ENCODE data around the gene TMEM242.
"Not testable (repeated sequence)": the region's sequence is repeated elsewhere in the genome, so short reads cannot be mapped to it uniquely, and the experiment has no call there.

The TMEM242 gene

DNA sequence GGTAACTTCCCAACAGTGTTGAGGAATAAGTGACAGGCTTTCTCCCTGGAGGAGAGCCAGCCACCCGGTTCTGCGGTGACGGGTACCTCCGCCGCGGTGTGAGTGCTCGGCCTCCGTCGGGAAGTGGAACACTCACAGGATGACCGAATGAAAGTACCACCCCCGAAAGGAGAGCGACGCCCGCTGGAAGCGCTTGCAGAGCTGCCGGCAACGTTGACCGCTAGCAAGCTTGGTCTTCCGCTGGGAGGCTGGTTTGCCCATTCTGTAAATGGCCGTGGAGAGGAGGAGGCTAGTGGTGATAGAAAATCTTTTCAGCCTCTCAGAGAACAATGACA is 614 bp upstream of the TMEM242 start:
- peak; percentile 8 for DNase-seq (ENCODE audit: low read depth)

DNA sequence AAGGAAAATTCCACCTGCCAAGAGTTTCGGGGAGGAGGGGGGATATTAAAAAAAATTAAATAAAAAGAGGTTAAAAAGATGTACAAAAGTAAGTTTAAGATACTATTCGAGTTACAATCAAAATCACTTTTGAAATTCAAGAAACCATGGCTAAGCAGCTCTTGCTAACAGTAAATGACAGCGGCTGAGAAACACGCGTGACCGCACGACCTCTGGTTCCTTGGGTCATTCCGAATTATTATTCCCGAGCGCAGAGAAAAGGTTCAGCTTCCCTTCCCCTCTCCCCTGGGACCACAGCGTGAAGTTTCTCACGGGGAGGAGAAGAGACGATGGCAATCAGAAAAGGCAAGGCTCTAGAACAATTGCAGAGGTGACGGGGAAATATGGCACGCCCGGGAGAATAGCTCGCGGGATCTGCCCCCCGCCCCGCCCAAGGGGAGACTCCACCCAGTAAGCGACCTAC is 496 bp downstream of the TMEM242 start:
- peak; percentile 53 for DNase-seq (ENCODE audit: low read depth)

DNA sequence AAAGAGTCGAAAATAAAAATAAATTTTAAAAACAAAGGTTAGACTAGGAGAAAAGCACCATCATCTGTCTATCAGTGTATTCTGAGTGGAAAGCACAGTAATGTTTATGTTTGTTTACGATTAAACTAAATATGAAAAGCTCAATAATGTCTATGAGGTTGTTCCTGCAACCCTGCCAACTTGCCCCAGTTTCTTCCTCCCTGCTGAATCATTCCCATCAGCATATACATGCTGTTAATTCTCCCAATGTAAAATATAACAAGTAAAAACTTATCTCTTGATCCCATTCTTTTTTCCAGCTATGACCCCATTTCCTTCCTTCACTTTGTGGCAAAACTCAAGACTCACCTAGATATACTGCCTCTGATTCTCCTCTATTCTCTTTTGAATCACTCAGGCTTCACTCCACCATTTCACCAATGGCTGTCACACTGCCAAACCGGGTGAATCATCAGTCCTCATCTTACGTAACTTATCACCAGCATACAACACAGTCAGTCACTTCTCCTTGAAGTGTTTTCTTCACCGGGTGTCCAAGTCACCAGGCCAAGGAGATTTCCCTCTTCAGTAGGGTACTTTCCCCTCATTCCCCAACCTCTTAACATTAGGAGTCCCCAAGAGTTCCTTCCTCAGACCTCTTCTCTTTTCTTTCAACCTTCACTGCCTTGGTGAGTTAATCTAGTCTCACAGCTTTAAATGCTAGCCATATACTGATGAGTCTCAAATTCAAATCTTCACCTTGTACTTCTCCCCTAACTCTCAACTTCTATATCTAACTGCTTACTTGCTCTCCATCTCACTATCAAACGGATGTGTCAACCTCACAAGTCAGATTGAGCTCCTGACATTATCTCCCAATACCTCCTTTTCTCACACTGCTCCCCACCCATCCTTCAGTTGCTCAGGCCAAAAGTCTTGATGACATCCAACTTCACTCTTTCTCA is 6.2 kb downstream of the TMEM242 start:
- no peak for DNase-seq (ENCODE audit: low read depth)

DNA sequence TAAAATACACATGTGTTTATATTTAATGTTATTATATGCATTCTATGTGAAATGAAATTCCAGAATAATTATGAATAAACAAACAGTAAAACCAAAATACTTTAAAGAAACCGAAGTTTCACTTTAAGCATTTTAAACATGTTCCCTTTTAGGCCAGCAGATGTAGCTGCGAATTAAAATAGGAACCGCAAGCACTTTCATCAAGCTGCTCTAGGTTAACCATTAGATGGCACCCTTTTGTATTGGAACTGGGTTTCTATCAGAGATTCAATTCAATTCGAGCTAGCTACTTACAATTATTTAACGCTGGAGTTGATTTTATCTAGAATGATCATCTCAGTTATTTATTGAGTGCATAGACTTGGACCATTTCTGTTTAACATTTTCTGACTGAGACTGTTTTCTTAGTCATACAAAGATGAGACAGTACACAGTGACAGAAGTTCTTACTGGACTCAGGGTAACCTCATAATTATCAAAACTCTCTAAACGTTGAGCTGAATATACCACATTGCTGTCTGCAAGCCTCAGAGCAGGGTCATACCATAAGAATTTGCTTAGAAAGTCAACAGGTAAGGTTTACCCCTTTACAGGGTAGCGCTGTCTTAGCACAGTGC is 8.5 kb downstream of the TMEM242 start:
- DNase-seq (ENCODE audit: low read depth): peak; percentile 6

DNA sequence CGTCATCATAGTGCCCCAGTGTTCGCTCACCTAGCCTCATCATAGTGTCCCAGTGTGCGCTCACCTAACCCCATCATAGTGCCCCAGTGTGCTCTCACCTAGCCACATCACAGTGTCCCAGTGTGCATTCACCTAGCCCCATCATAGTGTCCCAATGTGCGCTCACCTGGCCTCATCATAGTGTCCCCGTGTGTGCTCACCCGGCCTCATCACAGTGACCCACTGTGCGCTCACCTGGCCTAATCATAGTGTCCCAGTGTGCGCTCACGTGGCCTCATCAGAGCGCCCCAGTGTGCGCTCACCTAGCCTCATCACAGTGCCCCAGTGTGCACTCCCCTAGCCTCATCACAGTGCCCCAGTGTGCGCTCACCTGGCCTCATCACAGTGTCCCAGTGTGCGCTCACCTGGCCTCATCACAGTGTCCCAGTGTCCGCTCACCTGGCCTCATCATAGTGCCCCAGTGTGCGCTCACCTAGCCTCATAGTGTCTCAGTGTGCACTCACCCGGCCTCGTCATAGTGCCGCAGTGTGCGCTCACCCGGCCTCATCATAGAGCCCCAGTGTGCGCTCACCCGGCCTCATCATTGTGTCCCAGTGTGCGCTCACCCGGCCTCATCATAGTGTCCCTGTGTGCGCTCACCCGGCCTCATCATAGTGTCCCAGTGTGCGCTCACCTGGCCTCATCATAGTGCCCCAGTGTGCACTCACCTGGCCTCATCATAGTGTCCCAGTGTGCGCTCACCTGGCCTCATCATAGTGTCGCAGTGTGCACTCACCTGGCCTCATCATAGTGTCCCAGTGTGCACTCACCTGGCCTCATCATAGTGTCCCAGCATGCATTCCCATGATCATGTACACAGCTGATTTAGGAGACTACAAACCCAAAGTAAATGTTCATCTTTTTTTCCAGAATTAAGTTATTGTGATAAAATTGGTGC is 9.5 kb downstream of the TMEM242 start:
- DNase-seq (ENCODE audit: low read depth): no peak

DNA sequence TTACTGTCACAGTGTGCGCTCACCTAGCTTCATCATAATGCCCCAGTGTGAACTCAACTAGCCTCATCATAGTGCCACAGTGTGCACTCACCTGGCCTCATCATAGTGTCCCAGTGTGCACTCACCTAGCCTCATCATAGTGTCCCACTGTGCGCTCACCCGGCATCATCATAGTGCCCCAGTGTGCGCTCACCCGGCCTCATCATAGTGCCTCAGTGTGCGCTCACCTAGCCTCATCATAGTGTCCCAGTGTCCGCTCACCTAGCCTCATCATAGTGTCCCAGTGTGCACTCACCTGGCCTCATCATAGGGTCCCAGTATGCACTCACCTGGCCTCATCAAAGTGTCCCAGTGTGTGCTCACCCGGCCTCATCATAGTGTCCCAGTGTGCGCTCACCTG is 10.6 kb downstream of the TMEM242 start:
- no peak for DNase-seq (ENCODE audit: low read depth)

DNA sequence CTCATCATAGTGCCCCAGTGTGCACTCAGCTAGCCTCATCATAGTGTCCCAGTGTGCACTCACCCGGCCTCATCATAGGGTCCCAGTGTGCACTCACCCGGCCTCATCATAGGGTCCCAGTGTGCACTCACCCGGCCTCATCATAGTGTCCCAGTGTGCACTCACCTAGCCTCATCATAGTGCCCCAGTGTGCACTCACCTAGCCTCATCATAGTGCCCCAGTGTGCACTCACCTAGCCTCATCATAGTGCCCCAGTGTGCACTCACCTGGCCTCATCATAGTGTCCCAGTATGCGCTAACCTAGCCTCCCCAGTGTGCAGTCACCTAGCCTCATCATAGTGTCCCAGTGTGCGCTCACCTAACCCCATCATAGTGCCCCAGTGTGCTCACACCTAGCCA is 12.6 kb downstream of the TMEM242 start:
- DNase-seq (ENCODE audit: low read depth): not testable (repeated sequence)

DNA sequence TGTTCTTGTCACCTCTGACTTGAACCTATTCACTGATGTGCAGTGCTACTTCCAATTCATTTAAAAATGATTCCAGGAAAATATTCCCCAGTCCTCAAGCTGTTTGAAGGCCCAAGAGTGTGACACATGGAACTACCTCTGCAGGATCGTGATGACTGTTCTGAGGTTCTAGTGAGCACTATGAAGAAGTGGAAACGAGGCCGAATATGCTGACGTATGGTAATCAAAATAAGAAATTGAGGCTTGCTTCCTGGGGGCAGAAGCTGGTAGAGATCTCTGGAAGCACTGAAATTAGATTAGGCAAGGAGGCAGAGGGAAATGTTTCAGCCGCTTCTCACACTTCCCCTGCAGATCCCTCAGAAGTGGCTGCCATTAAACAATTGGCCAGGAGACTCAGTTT is 15.7 kb downstream of the TMEM242 start:
- no peak for DNase-seq (ENCODE audit: low read depth)

DNA sequence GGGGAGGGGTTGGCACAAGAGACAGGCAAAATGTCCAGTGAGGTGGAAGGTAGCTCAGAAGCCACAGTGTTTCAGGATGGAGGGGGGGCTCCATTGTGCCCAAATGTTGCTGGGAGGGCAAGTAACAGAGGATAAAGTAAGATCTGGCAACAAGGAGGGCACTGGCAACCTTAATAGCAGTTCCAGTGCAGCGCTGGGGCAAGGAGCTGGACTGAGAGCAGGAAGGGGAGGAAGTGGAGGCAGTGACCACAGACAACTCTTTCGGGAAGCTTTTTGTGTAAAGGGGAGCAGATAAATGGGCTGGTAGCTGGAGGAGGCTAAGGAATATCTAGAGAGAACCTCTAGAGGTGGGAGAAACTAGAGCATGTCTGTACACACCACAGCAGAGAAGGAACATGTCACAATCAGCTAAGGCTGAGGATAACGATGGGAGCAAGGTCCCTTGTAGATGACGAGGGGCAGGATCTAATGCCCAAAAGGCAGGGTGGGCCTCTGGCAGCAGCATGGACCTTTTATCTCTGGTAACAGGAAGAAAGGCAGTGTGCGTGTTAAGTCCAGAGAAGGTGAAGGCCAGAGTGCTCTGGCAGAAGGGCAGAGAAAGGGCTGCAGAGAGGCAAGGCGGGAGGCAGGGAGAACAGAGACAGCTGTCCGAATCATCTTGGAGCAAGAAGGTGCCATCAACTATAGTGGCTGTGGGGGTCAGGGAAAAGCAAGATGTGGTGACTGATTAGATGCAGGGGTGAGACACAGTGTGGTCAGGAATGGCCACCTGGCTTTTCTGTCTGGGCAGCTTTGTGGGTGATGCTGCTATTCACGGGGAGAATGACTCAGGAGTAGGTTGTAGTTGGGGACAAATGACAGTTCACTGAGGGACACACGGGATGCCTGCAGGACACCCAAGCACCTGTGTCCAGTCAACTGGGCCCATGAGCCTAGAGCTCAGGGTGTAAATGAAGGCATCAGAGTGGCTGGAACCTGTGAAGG is 17.4 kb downstream of the TMEM242 start:
- DNase-seq (ENCODE audit: low read depth): no peak

DNA sequence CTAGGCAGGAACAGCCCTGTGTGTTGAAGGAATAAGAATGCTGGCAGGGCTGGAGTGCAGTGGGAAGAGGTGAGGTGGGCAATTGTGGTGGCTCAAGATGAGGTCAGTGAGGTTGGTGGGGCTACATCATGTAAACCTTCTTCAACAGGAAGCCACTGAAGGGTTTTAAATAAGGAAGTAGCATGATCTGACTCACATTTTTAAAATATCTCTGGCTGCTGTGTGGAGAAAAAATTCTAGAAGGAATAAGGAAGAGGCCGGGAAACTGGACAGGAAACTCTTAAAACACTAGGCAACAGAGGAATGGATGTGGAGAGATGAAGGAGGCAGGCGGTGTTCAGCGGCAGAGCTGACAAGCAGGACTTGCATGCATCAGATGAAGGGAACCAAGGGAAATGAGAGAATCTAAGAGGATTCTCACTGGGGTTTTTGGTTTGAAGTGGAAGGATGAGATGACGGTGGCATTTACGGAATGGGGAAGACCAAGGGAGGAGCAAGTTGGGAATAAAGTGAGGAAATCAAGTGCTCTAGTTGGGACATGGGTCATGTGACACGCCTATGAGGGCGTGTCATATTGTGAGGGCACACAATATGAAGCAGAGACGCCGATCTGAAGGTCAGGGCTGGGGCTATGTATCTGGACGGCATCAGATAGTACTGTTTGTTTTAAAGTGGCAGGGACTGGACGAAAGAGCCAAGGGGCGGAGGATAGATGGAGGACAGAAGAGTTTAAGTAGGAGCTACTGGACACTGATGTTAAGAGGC is 18.2 kb downstream of the TMEM242 start:
- no peak for DNase-seq (ENCODE audit: low read depth)

DNA sequence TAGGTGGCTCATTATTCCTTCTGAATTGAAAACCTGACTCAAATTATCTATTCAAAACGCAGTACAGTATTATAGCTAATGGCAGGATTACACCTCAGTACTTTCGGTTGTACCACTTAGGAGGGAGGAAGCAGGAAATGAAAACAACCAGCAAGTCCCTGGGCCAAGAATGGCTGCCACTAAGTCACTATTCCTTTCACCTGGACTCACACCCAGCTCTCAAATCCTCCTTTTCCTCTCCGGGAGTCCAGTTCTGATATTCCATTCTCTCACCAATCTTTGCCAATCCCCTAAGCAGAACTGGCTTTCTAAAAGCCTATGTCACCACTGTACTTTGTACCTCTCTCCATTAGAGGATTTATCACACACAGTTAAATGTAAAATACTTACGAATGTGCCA is 20.6 kb downstream of the TMEM242 start:
- DNase-seq (ENCODE audit: low read depth): no peak

DNA sequence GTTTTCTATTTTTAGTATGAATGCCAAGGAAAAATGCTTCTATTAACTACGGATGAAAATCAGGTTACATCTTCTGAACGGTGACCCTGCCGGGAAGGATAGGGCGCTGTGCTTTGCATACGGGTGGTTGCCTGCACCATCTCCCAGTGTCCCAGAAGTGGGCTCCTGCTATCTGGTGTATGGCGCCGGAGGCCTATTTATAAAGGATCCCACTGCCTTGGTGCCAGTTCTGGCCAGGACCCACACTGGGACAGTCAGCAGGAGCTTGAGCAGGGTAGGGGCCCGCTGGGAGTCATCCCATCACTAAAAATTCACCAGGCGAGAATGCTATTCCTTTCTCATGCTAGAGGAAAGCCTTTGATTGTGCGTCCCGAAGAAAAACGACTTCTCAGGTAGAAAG is 22.9 kb downstream of the TMEM242 start:
- no peak for DNase-seq (ENCODE audit: low read depth)

DNA sequence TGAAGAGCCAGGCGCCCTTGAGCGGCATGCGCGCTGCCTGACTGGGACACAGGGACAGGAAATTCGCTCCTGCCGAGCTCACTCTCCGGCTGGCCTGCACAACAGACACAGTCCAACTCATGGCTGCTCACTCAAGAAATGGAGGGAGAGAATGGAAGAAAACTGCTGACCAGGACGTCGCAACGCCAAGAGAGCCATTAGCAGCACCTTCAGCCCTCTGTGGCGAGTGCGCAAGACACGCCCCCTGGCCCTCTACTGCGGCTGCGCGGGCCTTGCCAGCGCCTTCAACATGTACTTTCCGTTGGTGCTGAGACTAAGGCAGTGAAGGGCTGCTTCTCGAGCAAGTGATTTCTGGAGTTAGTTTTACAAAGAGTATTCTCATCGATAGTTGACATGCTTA is 23.3 kb downstream of the TMEM242 start:
- DNase-seq (ENCODE audit: low read depth): no peak

DNA sequence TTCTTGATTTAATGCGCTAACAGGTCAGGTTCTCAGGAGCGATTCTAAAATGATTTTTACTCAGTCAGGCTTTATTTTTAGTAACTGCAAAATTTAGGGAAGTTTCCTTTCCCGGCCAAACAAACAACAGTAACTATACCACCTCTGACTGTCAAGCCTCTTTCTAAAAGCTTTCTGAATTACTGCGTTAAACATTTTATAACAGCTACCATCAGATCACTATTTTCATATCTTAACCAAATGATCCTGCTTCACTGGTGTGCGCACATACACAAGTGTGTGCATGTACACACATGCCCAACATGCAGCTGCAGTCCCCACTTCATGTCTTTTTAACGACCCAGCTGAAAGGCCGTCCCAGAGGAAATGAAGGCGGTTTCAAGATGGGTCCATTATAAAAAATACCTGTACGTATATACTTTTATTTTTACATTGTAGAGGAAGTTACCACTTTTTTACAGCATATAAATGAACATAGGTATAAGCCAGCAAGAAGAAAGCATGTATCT is 25.0 kb downstream of the TMEM242 start:
- DNase-seq (ENCODE audit: low read depth): no peak

DNA sequence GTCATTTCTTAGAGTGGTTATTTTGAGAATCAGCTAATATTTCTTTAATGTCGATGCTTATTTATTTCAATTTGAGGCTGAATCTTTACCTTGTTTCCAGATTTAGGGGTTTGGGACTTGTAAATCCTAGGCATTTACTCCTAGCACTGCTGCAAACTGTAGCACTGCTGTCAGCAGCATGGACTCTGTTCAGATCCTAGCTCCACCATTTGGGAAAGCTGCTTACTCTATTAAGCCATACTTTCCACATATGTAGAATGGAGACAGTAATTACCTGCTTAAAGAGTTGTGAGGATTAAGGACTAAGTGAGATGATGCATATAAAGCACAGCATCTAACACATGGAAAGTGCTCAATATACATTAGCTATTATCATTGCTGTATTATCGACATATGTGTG is 28.7 kb downstream of the TMEM242 start:
- DNase-seq (ENCODE audit: low read depth): no peak

DNA sequence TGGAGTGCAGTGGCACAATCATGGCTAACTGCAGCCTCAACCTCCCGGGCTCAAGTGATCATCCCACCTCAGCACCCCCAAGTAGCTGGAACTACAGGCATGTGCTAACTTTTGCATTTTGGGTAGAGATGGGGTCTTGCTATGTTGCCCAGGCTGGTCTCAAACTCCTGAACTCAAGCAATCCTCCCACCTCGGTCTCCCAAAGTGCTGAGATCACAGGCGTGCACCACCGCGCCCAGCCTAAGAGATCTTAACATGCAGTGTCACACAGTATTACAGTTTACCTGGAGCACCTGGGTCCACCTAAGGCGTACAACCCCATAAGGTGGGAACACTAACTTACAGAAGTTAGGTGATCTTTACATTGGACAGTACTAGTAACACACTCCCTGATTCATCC is 29.5 kb downstream of the TMEM242 start:
- DNase-seq (ENCODE audit: low read depth): no peak

DNA sequence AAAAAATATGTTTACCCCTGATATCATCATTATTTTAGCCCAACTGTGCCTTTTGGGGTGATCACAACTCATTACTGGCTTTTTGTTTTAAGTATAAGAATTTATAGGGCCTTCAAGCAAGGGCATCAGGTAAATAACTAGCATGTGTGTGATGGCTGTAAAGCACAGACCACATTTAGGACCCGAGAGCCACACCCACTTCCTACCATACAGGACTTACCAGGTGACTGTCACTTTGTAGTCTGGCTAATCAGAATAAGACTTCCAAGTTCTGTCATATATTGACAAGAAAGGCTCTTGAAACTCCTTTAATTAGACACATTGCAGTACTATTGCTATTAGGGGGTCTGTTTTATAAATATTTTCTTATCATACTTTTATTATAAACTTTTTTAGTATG is 31.1 kb downstream of the TMEM242 start:
- DNase-seq (ENCODE audit: low read depth): no peak

DNA sequence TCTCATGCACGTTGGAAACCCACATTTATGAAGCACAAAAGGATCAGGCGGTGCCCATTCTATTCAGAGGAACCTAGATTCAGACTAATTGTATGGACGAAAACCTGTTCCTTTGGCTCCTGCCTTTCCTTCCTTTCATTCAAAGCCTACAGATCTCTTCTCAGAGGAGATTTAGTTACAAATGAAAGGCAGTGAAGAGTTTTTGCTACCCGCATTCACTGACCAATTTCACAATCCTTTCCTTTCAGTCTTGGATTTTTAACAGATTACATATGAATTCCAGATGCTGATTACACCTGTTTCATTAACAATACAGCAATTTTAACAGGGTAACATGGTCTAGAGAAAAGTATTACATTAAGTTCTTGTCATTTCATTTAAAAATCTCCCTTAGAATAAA is 32.0 kb downstream of the TMEM242 start:
- DNase-seq (ENCODE audit: low read depth): no peak

DNA sequence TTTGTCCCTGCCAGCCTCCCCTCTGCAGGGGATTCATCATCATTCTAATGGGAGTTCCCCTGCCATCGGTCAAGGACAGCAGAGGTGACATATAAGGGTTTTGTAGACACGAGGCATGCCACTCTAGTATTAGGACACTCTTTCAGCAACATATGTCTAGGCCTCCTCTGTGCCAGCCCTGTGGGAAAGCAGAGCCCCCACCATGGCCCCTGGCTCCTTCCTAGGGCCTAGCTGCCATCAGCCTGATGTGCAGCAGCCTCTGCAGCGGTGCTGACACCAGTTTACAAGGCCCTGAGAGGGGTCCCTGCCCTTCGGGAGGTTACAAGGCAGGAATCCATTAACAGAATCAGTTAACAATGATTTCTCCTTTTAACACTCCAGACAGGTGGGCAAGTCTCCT is 32.5 kb downstream of the TMEM242 start:
- no peak for DNase-seq (ENCODE audit: low read depth)

DNA sequence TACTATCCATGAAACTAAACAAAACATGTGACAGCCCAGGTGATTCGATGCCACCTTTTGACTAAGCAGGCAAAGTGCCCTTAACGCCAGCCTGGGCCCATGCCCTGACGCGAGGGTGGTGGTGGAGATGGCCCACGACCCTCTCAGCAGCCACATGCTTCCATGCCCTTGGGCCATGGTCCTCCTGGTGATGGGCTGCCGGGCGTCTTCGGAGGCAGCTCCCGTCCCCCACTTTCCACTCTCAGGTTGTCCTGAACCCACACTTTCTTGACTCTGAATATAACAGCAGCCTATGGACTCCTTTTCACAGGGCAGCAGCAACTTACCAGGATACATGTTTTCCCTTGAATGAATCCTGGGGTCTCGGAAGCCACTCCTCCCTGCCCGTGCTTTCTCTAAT is 33.6 kb downstream of the TMEM242 start:
- DNase-seq (ENCODE audit: low read depth): no peak

All from stimulated activated CD8-positive, alpha-beta memory T cell treated with anti-CD3 and anti-CD28 coated beads, Interleukin-12 subunit alpha, Interleukin-12 subunit beta, amount 100 ng/mL, for 1 hour (primary cell).